GM13977 (cell line): Measurements from ENCODE around the gene PRR15L.

Experiments used
- DNase-seq: peaks from one replicate; pipeline ENCODE4 v3.0.0; 2012; ENCODE audit warnings: low spot score
- in situ Hi-C: fragments of 300-500 bp; cut with MboI; formaldehyde crosslinking; loops from one replicate; pipeline ENCODE4 v1.12.0; 2022; ENCODE audit warnings: low sequenced_read_pairs, low pct_unique_long_range_greater_than_20kb, mixed read lengths, inconsistent platforms; ENCODE audit not compliant: unreplicated experiment
- TF ChIP-seq, protein P1 (sequence below): IDR thresholded peaks from 2 replicates; pipeline ENCODE4 v1.5.1; 2012; ENCODE audit warnings: mild to moderate bottlenecking, control low read depth; ENCODE audit not compliant: insufficient read depth; ENCODE audit errors: extremely low read depth, missing control alignments

PRR15L gene

DNA sequence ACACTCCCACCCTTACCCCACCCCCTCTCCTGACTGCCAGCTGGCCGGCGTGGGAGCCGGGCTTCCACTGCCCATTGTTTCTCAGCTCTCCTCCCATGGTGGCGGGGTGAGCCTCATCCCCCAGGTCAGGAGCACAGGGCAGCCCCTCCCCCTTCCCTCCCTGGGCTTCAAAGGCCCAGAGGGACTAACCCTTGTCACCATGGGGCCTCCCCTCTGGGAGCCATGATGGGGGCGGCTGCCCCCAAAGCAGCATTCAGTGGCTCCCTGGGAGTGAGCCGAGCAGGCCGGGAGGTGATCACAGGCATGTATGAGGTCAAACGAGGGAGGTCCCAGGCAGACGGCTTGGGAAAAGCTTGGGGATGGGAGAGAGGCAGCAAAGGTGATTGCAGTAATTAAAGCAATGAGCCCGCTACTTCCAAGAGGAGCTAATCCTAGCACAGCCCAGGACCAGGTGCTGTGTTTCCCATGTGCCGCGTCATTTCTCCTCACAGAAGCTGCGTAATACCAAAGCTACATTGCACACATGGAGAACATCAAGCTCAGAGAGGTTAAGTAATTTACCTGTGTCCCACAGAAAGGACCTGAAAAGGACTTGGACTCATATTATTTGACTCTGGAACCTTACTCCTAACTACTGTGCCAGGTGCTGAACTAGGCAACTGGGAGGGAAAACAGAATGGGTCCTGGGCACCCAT is 37.7 kb upstream of the PRR15L start:
- no peak for DNase-seq
- in situ Hi-C loops = no loop called here
- TF ChIP-seq, protein P1, sequence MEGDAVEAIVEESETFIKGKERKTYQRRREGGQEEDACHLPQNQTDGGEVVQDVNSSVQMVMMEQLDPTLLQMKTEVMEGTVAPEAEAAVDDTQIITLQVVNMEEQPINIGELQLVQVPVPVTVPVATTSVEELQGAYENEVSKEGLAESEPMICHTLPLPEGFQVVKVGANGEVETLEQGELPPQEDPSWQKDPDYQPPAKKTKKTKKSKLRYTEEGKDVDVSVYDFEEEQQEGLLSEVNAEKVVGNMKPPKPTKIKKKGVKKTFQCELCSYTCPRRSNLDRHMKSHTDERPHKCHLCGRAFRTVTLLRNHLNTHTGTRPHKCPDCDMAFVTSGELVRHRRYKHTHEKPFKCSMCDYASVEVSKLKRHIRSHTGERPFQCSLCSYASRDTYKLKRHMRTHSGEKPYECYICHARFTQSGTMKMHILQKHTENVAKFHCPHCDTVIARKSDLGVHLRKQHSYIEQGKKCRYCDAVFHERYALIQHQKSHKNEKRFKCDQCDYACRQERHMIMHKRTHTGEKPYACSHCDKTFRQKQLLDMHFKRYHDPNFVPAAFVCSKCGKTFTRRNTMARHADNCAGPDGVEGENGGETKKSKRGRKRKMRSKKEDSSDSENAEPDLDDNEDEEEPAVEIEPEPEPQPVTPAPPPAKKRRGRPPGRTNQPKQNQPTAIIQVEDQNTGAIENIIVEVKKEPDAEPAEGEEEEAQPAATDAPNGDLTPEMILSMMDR = no peak

DNA sequence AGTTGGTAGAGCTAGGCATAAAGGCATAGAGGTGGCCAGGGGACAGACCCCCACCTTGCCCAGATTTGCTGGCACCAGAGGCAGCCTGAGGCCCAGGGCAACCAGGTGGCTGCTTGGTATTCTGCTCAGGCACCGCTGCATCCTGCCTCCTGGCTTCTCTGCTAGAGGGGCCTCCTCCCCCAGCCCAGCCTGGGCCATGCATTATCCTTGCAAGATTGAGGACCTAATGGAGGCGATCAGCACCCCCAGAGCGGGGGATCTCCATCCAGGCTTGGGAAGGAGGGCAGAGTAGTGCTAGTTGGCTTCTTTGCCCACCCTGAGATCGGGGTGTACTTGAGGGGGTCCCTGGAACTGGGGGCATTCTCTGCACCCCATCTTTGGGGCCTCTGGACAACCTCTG is 37.0 kb upstream of the PRR15L start:
- in situ Hi-C loops = no loop called here
- TF ChIP-seq, protein P1 = no peak
- no peak for DNase-seq

DNA sequence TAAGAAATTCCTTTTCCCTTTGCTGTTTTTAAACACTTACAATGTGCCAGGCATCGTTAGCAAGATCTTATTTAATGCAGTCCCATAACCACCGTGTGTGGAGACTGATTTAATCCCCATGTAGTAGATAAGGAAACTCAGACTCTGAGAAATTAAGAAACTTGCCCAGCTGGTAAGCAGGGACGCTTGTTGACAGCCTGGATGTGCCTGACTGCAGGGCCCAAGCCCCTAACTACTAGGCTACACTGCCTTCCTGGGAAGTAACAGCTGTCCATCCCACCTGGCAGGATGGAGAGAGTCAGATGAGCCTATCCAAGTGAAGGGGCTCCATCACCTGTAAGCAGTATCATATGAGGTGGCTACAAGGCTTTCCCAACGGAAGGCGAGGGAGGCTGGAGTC is 36.3 kb upstream of the PRR15L start:
- in situ Hi-C loops = no loop called here
- TF ChIP-seq, protein P1 = no peak
- no peak for DNase-seq

DNA sequence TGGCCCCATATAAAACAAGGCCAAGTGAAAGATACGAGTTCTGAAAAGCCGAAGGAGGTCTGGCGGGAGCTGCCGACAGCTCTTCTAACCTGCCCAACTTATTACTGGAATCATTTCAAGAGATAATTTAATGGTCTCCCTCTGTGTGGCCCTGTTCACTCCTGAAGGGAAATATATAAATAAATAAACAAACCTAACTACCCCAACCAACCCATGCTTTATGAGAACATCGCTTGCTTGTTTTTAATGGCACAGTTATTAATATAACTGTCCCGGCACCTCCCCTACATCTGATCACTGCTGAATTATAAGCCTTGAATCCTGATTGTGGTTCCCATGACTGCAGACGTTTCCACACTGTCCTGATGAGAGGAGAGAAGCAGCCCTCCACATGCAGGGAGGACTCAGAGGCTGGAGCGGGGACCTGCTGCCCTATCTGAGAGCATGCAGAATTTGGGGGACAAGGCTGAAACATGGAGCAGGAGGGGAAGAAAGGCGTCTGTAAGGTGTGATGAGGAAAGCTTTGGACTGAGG is 35.4 kb upstream of the PRR15L start:
- no peak for DNase-seq
- TF ChIP-seq, protein P1 = no peak
- in situ Hi-C loops = no loop called here

DNA sequence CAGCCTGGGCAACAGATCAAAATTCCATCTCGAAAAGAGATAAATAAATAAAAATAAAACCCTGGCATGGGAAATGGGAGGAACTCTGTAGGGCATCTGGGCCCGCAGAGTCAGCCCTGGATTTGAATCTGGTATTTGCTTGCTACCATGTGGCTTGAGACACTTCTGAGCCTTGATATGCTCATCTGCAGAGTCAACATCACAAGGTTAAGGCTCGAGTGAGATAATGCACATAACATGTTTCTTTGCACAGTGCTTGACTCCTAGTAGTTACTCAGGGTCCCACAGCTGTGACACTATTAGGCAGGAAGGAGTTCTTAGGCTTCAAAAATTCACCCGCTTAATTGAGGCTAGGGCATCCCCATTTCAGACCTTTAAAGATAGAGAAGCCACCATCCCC is 34.5 kb upstream of the PRR15L start:
- in situ Hi-C loops = no loop called here
- TF ChIP-seq, protein P1 = no peak

DNA sequence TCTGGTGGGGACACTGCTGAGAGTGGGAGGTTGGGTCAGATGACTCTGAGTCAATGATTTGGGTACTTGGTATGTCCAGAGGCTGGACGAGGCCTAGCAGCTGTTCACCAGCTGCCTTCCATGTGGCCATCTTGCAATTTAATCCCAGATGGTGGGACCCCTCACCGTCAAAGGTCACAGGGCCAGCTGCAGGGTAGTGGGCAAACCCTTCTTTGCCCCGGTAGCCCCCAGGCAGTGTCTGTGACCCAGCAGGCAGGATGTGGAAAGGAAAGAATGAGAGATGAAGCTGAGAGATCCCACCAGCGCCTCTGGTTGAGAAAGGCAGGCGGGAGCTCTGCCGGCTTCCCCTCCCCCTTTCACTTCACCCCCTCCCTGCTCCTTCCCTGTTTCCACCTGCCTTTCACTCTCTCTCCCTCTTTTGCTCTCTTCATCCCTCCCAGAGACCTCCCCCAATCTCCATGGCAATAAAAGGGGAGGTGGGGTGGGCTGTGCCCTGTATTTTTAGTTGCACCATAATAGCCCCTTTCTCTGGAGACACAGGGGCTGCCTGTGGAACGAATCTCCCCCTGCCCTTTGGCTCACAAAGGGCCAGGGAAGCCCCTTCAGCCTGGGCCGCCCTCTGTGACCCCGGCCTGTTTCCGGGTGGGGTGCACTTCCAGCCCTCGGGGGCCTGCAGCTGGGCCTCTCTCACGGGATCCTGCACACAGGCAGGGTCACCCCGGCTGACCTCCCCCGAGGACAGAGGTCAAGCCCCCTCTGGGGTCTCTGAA is 33.5 kb upstream of the PRR15L start:
- TF ChIP-seq, protein P1 = no peak
- in situ Hi-C loops = no loop called here
- no peak for DNase-seq

More for the DNA sequence above, 34.5 kb upstream of the PRR15L start:
- no peak for DNase-seq
